ENCODE data around the gene SEZ6L2.

The SEZ6L2 gene

GRCh38 chr16:29850998-29851397, 48.4 kb downstream of the SEZ6L2 start:
- Histone ChIP-seq H3K36me3 (ENCODE audit: control insufficient read depth, insufficient read depth, low read length) (no peaks in the 10 kb centered on the region), H2AK5ac (ENCODE audit: low read length) (no peak overlapping the region), H3K4ac (ENCODE audit: low read depth, low read length) (no peak overlapping the region), H3K27me3 (ENCODE audit: insufficient read depth, low read length, poor library complexity) (no peaks in the 10 kb centered on the region), H3K4me3 (ENCODE audit: low read length) (no peak overlapping the region), H3K9ac (ENCODE audit: low read length) (no peak overlapping the region), H3K4me2 (ENCODE audit: low read length) (no peak overlapping the region), H3K79me1 (ENCODE audit: low read length) (no peaks in the 10 kb centered on the region), H3K23ac (ENCODE audit: low read length) (no peak overlapping the region), H4K8ac (ENCODE audit: low read depth, low read length) (no peak overlapping the region), H4K5ac (ENCODE audit: low read length) (no peak overlapping the region), H2BK15ac (replicated peaks; ENCODE audit: low read depth) (no peak overlapping the region), H3K56ac (ENCODE audit: low read length) (no peak overlapping the region), H2BK120ac (ENCODE audit: low read depth, low read length) (no peak overlapping the region), H3K27ac (ENCODE audit: low read depth, low read length) (no peak overlapping the region), H3K18ac (ENCODE audit: low read length) (no peak overlapping the region), H3K79me2 (ENCODE audit: control insufficient read depth, insufficient read depth, low read length) (no peaks in the 10 kb centered on the region), H3K4me1 (ENCODE audit: control insufficient read depth, low read depth, low read length) (peaks cover 3% of the 10 kb centered on the region), H2BK5ac (ENCODE audit: low read length) (no peak overlapping the region)
- no CpG with 5 or more reads among the region's 3 CpGs for WGBS (ENCODE audit: extremely low coverage, insufficient coverage, low lambda C conversion rate)
- no peak for DNase-seq

GRCh38 chr16:29849505-29849904, 49.8 kb downstream of the SEZ6L2 start:
- Histone ChIP-seq H3K4me2 (ENCODE audit: low read length) (no peak overlapping the region), H3K4ac (ENCODE audit: low read depth, low read length) (no peak overlapping the region), H3K18ac (ENCODE audit: low read length) (no peak overlapping the region), H3K23ac (ENCODE audit: low read length) (no peak overlapping the region), H3K27me3 (ENCODE audit: insufficient read depth, low read length, poor library complexity) (no peaks in the 10 kb centered on the region), H3K4me1 (ENCODE audit: control insufficient read depth, low read depth, low read length) (peaks cover 3% of the 10 kb centered on the region), H3K27ac (ENCODE audit: low read depth, low read length) (no peak overlapping the region), H3K9ac (ENCODE audit: low read length) (peak overlapping the region; percentile 31), H3K4me3 (ENCODE audit: low read length) (no peak overlapping the region), H4K8ac (ENCODE audit: low read depth, low read length) (no peak overlapping the region), H4K5ac (ENCODE audit: low read length) (no peak overlapping the region), H2BK15ac (replicated peaks; ENCODE audit: low read depth) (no peak overlapping the region), H3K56ac (ENCODE audit: low read length) (peak overlapping the region; percentile 72), H2AK5ac (ENCODE audit: low read length) (no peak overlapping the region), H3K36me3 (ENCODE audit: control insufficient read depth, insufficient read depth, low read length) (no peaks in the 10 kb centered on the region), H3K79me2 (ENCODE audit: control insufficient read depth, insufficient read depth, low read length) (no peaks in the 10 kb centered on the region), H2BK120ac (ENCODE audit: low read depth, low read length) (no peak overlapping the region), H3K79me1 (ENCODE audit: low read length) (no peaks in the 10 kb centered on the region), H2BK5ac (ENCODE audit: low read length) (no peak overlapping the region)
- no CpG with 5 or more reads among the region's 5 CpGs for WGBS (ENCODE audit: extremely low coverage, insufficient coverage, low lambda C conversion rate)
- DNase-seq = peak; percentile 88

GRCh38 chr16:29848420-29849297, 50.7 kb downstream of the SEZ6L2 start:
- Histone ChIP-seq H3K4me2 (ENCODE audit: low read length) (no peak overlapping the region), H2BK120ac (ENCODE audit: low read depth, low read length) (no peak overlapping the region), H2BK5ac (ENCODE audit: low read length) (no peak overlapping the region), H3K18ac (ENCODE audit: low read length) (no peak overlapping the region), H3K4ac (ENCODE audit: low read depth, low read length) (no peak overlapping the region), H3K36me3 (ENCODE audit: control insufficient read depth, insufficient read depth, low read length) (no peaks in the 10 kb centered on the region), H3K4me3 (ENCODE audit: low read length) (no peak overlapping the region), H2AK5ac (ENCODE audit: low read length) (no peak overlapping the region), H4K8ac (ENCODE audit: low read depth, low read length) (no peak overlapping the region), H3K27ac (ENCODE audit: low read depth, low read length) (no peak overlapping the region), H4K5ac (ENCODE audit: low read length) (no peak overlapping the region), H3K79me2 (ENCODE audit: control insufficient read depth, insufficient read depth, low read length) (no peaks in the 10 kb centered on the region), H3K9ac (ENCODE audit: low read length) (no peak overlapping the region), H3K23ac (ENCODE audit: low read length) (no peak overlapping the region), H3K27me3 (ENCODE audit: insufficient read depth, low read length, poor library complexity) (no peaks in the 10 kb centered on the region), H3K56ac (ENCODE audit: low read length) (no peak overlapping the region), H2BK15ac (replicated peaks; ENCODE audit: low read depth) (no peak overlapping the region), H3K4me1 (ENCODE audit: control insufficient read depth, low read depth, low read length) (peaks cover 3% of the 10 kb centered on the region), H3K79me1 (ENCODE audit: low read length) (no peaks in the 10 kb centered on the region)
- peak; percentile 62 for DNase-seq
- no CpG with 5 or more reads among the region's 15 CpGs for WGBS (ENCODE audit: extremely low coverage, insufficient coverage, low lambda C conversion rate)

DNA sequence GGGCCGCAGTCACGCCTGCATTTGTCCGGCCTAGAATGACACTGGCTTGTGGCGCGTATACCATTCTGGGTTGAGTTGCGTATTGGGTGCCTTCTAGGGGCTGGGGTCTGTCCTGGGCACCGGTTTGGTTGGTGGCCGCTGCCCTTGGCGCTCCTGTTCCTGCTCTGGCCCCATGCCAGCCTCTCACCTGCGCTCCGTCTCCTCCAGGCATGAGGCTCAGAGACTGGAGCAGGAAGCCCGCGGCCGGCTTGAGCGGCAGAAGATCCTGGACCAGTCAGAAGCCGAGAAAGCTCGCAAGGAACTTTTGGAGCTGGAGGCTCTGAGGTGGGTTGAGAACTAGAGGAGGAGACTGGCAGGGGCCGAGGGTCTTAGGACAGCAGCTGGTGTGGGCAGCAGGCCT, 53.7 kb downstream of the SEZ6L2 start:
- no peak overlapping the region for H3K27ac ChIP-seq (ENCODE audit: low read depth, low read length)
- no peaks in the 10 kb centered on the region for H3K36me3 ChIP-seq (ENCODE audit: control insufficient read depth, insufficient read depth, low read length)
- no peak overlapping the region for H2BK120ac ChIP-seq (ENCODE audit: low read depth, low read length)
- H3K27me3 ChIP-seq (ENCODE audit: insufficient read depth, low read length, poor library complexity) = no peaks in the 10 kb centered on the region
- no peak overlapping the region for H4K8ac ChIP-seq (ENCODE audit: low read depth, low read length)
- H3K79me1 ChIP-seq (ENCODE audit: low read length) = no peaks in the 10 kb centered on the region
- H3K79me2 ChIP-seq (ENCODE audit: control insufficient read depth, insufficient read depth, low read length) = no peaks in the 10 kb centered on the region
- H3K56ac ChIP-seq (ENCODE audit: low read length) = no peak overlapping the region
- no peak overlapping the region for H4K5ac ChIP-seq (ENCODE audit: low read length)
- no peak overlapping the region for H3K23ac ChIP-seq (ENCODE audit: low read length)
- no peak overlapping the region for H3K4ac ChIP-seq (ENCODE audit: low read depth, low read length)
- whole genome bisulfite sequencing (ENCODE audit: extremely low coverage, insufficient coverage, low lambda C conversion rate) = no CpG with 5 or more reads among the region's 18 CpGs
- no peak overlapping the region for H3K18ac ChIP-seq (ENCODE audit: low read length)
- no peak for DNase-seq
- peaks cover 3% of the 10 kb centered on the region for H3K4me1 ChIP-seq (ENCODE audit: control insufficient read depth, low read depth, low read length)
- H3K4me2 ChIP-seq (ENCODE audit: low read length) = no peak overlapping the region
- H2BK15ac ChIP-seq (replicated peaks; ENCODE audit: low read depth) = no peak overlapping the region
- no peak overlapping the region for H3K9ac ChIP-seq (ENCODE audit: low read length)
- H2AK5ac ChIP-seq (ENCODE audit: low read length) = no peak overlapping the region
- no peak overlapping the region for H3K4me3 ChIP-seq (ENCODE audit: low read length)
- H2BK5ac ChIP-seq (ENCODE audit: low read length) = no peak overlapping the region

- Histone ChIP-seq H3K9ac (ENCODE audit: low read length) (no peak overlapping the region), H3K4me3 (ENCODE audit: low read length) (no peak overlapping the region), H3K56ac (ENCODE audit: low read length) (no peak overlapping the region), H4K5ac (ENCODE audit: low read length) (no peak overlapping the region), H2AK5ac (ENCODE audit: low read length) (no peak overlapping the region), H3K4ac (ENCODE audit: low read depth, low read length) (no peak overlapping the region), H3K27me3 (ENCODE audit: insufficient read depth, low read length, poor library complexity) (no peaks in the 10 kb centered on the region), H4K8ac (ENCODE audit: low read depth, low read length) (no peak overlapping the region), H2BK120ac (ENCODE audit: low read depth, low read length) (no peak overlapping the region), H3K79me1 (ENCODE audit: low read length) (no peaks in the 10 kb centered on the region), H3K36me3 (ENCODE audit: control insufficient read depth, insufficient read depth, low read length) (no peaks in the 10 kb centered on the region), H3K23ac (ENCODE audit: low read length) (no peak overlapping the region), H3K79me2 (ENCODE audit: control insufficient read depth, insufficient read depth, low read length) (no peaks in the 10 kb centered on the region), H3K18ac (ENCODE audit: low read length) (no peak overlapping the region), H2BK15ac (replicated peaks; ENCODE audit: low read depth) (no peak overlapping the region), H3K4me1 (ENCODE audit: control insufficient read depth, low read depth, low read length) (peaks cover 3% of the 10 kb centered on the region), H2BK5ac (ENCODE audit: low read length) (no peak overlapping the region), H3K4me2 (ENCODE audit: low read length) (no peak overlapping the region), H3K27ac (ENCODE audit: low read depth, low read length) (no peak overlapping the region)
- DNase-seq = no peak
- no CpG with 5 or more reads among the region's 28 CpGs for WGBS (ENCODE audit: extremely low coverage, insufficient coverage, low lambda C conversion rate)
These were observed 54.6 kb downstream of the SEZ6L2 start for GRCh38 chr16:29844575-29845331.
